Measurements from ENCODE around the gene SUN2. TPM values are rescaled to one million over a fixed set of nuclear protein-coding genes. Genes with fewer than 3 reads are reported as not detected.
"Not testable (repeated sequence)": the region's sequence is repeated elsewhere in the genome, so short reads cannot be mapped to it uniquely, and the experiment has no call there.

SUN2 gene, protein sequence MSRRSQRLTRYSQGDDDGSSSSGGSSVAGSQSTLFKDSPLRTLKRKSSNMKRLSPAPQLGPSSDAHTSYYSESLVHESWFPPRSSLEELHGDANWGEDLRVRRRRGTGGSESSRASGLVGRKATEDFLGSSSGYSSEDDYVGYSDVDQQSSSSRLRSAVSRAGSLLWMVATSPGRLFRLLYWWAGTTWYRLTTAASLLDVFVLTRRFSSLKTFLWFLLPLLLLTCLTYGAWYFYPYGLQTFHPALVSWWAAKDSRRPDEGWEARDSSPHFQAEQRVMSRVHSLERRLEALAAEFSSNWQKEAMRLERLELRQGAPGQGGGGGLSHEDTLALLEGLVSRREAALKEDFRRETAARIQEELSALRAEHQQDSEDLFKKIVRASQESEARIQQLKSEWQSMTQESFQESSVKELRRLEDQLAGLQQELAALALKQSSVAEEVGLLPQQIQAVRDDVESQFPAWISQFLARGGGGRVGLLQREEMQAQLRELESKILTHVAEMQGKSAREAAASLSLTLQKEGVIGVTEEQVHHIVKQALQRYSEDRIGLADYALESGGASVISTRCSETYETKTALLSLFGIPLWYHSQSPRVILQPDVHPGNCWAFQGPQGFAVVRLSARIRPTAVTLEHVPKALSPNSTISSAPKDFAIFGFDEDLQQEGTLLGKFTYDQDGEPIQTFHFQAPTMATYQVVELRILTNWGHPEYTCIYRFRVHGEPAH
- 100 to 1,000 TPM in 6 of 9 donors, 10 to 100 TPM in 3; 75.2 to 405 (median 125) TPM for total RNA-seq
- polyA plus RNA-seq = 100 to 1,000 TPM in 1 of 2 donors, 10 to 100 TPM in 1; 41.3 to 203 TPM
- long read RNA-seq, donor 1, full-length matches to known transcripts = 1 of 436 reads
- long read RNA-seq, donor 1, partial matches to known transcripts = 101 of 436 reads
- long read RNA-seq, donor 1, other reads (novel, unspliced or antisense) = 334 of 436 reads
- long read RNA-seq, donor 2, full-length matches to known transcripts = 5 of 406 reads
- long read RNA-seq, donor 2, partial matches to known transcripts = 190 of 406 reads
- long read RNA-seq, donor 2, other reads (novel, unspliced or antisense) = 211 of 406 reads
- long read RNA-seq, donor 3, full-length matches to known transcripts = 3 of 602 reads
- long read RNA-seq, donor 3, partial matches to known transcripts = 158 of 602 reads
- long read RNA-seq, donor 3, other reads (novel, unspliced or antisense) = 441 of 602 reads

DNA sequence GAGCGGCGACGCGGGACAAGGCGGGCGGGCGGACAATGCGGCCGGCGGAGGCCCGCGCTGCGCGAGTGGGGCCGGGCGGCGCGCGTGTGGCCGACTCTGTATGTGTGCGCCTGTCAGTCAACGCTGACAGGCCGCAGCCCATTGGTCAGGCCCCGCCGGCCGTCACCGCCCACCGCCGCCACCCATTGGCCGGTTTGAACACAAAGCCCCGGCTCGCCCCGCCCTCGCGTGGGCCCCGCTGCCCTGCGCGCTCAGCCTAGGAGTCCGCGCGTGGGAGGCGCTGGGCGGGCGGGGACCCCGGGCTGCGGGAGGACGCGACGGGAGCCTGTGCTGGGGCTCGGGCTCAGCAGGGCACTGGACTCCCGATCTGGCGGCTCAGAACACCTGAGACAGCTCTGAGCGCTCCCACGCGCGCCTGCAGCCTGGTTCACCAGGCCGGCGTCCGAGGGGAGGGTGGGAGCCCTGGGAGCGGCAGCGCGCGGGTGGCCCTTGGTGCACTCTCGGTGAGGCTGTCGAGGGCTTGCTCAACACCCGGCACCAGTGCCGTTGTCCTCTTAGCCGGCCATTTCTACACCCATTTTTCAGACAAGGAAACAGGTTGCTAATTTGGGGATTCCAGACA, at the start of gene SUN2:
SUN2 (minus strand) TSS at position 88 of the 622 bp plus-strand sequence. CDS start 3,370 bp downstream, outside the sequence.
- Histone ChIP-seq H3K36me3 (peaks cover 0 to 27% (median 20%) of the 10 kb centered on the region in 9 donors), H3K4me1 (peaks cover 0 to 55% (median 27%) of the 10 kb centered on the region in 12 donors), H3K27me3 (no peaks in the 10 kb centered on the region), H3K4me3 (peak within 1 kb of the TSS; percentile 34 to 92 (median 72)), H3K9me3 (no peaks in the 10 kb centered on the region), H3K27ac (peak within 1 kb of the TSS; percentile 92 to 99 (median 97))
- TF ChIP-seq POLR2A (IDR thresholded peaks at IDR 0.05) = peak in 1 of 2 donors; percentile 78
- TF ChIP-seq, protein P1, sequence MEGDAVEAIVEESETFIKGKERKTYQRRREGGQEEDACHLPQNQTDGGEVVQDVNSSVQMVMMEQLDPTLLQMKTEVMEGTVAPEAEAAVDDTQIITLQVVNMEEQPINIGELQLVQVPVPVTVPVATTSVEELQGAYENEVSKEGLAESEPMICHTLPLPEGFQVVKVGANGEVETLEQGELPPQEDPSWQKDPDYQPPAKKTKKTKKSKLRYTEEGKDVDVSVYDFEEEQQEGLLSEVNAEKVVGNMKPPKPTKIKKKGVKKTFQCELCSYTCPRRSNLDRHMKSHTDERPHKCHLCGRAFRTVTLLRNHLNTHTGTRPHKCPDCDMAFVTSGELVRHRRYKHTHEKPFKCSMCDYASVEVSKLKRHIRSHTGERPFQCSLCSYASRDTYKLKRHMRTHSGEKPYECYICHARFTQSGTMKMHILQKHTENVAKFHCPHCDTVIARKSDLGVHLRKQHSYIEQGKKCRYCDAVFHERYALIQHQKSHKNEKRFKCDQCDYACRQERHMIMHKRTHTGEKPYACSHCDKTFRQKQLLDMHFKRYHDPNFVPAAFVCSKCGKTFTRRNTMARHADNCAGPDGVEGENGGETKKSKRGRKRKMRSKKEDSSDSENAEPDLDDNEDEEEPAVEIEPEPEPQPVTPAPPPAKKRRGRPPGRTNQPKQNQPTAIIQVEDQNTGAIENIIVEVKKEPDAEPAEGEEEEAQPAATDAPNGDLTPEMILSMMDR (IDR thresholded peaks at IDR 0.05) = peak in 1 of 12 donors; percentile 9
- intact Hi-C loops (cut with DNase I) = loop anchor here in 1 of 10 donors (5.0 kb wide), 1 partner anchor 49 kb away; the partner anchor contains the start of gene GTPBP1
- ATAC-seq (peak; percentile 76 to 88 (median 87)), DNase-seq (peak; percentile 95 to 98 (median 96))
- WGBS, 4 donors = 1 to 4% (median 1%) methylated on average over 5 to 68 of the region's 68 CpGs

GRCh38 chr22:38805041-38805593, 49.3 kb upstream of the SUN2 start:
- WGBS, 4 donors = 62 to 69% (median 64%) methylated on average over 8 of the region's 8 CpGs
- ATAC-seq = not testable (repeated sequence)

GRCh38 chr22:38802671-38803121, 46.9 kb upstream of the SUN2 start:
- H3K27ac ChIP-seq = no peak overlapping the region
- intact Hi-C loops (cut with DNase I) = loop anchor here in 1 of 10 donors (5.0 kb wide), 1 partner anchor 40 kb away; the partner anchor contains the start of gene NPTXR
- H3K27me3 ChIP-seq = no peaks in the 10 kb centered on the region
- no peaks in the 10 kb centered on the region for H3K9me3 ChIP-seq
- H3K4me1 ChIP-seq = peaks cover 0 to 7% (median 1%) of the 10 kb centered on the region in 12 donors
- TF ChIP-seq POLR2A (IDR thresholded peaks at IDR 0.05) = no peak
- no peaks in the 10 kb centered on the region for H3K36me3 ChIP-seq
- peak in 3 of 5 donors; percentile 30 to 69 (median 45) for DNase-seq
- ATAC-seq = peak; percentile 26 to 90 (median 84)
- no peak overlapping the region for H3K4me3 ChIP-seq
- WGBS, 4 donors = 34 to 46% (median 37%) methylated on average over 10 of the region's 10 CpGs

More at GRCh38 chr22:38805041-38805593, 49.3 kb upstream of the SUN2 start:
- H3K27ac ChIP-seq; H3K36me3 ChIP-seq; H3K4me3 ChIP-seq; DNase-seq; intact Hi-C loops (cut with DNase I); H3K4me1 ChIP-seq; H3K27me3 ChIP-seq: not testable (repeated sequence)
- peaks cover 0 to 10% (median 2%) of the 10 kb centered on the region in 12 donors for H3K9me3 ChIP-seq

DNA sequence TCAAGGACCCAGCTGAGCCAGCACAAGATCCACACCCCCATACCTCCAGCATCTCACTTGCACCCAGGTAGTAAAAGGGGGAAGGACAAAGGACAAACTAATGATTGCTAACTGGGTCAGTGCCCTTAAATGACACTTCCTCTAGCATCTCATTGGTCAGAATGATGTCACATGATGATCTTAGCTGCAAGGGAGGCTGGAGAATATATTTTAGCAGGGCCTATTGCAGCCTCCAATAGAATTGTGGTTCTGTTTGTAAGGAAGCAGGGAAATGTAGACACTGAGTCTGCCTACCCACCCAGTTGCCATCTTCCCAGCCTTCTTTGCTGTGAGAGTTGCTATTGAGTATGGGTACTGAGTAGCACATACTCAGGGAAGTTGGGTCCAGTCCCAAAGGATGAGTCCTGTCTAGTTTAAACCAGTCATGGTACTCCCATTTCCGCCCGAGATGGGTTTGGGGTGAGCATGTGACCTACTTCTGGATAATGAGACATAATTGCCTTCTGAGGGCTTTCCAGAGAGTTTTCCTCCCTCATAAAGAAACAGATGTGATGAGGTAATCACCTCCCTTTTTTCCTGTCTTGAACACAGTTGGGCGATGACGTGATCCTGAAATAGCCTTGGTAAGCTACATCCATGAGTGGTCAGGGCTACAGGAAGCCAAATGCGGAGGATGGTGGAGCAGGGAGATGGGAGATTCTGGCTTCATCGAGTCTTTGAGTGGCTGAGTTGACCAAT, 43.6 kb upstream of the SUN2 start:
- DNase-seq (peak in 1 of 5 donors; percentile 49), ATAC-seq (peak in 3 of 4 donors; percentile 27 to 73 (median 51))
- Histone ChIP-seq H3K4me1 (peaks cover 0 to 9% (median 3%) of the 10 kb centered on the region in 12 donors), H3K4me3 (no peak overlapping the region), H3K27me3 (no peaks in the 10 kb centered on the region), H3K9me3 (no peaks in the 10 kb centered on the region), H3K27ac (no peak overlapping the region), H3K36me3 (no peaks in the 10 kb centered on the region)
- intact Hi-C loops (cut with DNase I) = loop anchor here in 2 of 10 donors (5.0 to 10.0 kb wide), 2 partner anchors 43 to 45 kb away; partner anchors contain the start of gene NPTXR (in 2 of the 2)
- TF ChIP-seq, protein P1 (IDR thresholded peaks at IDR 0.05) = no peak
- no peak for TF ChIP-seq POLR2A (IDR thresholded peaks at IDR 0.05)
- WGBS, 4 donors = 38 to 53% (median 46%) methylated on average over 6 of the region's 6 CpGs
